ENCODE measurements around the gene KRTAP12-2.

The KRTAP12-2 gene

GRCh38 chr21:44711327-44712202 is 44.8 kb upstream of the KRTAP12-2 start, which contains the start of gene TSPEAR:
Gene TSPEAR, minus strand, starts transcription at chr21:44711572. Its CDS starts 58 bp downstream, at chr21:44711514.
- TF ChIP-seq CTCF (IDR thresholded peaks at IDR 0.05; ENCODE audit: extremely low read depth, insufficient read depth, missing control alignments) = no peak
- in situ Hi-C loops (cut with MboI; ENCODE audit: low pct_unique_long_range_greater_than_20kb, low sequenced_read_pairs, unreplicated experiment) = loop anchor here (10.0 kb wide), 1 partner anchor 63 kb away; no protein-coding TSS in a partner anchor
- no peak for DNase-seq (ENCODE audit: low spot score)

GRCh38 chr21:44710756-44711326 is 44.1 kb upstream of the KRTAP12-2 start:
- in situ Hi-C loops (cut with MboI; ENCODE audit: low pct_unique_long_range_greater_than_20kb, low sequenced_read_pairs, unreplicated experiment) = loop anchor here (10.0 kb wide), 1 partner anchor 64 kb away; no protein-coding TSS in a partner anchor
- no peak for DNase-seq (ENCODE audit: low spot score)
- no peak for TF ChIP-seq CTCF (IDR thresholded peaks at IDR 0.05; ENCODE audit: extremely low read depth, insufficient read depth, missing control alignments)

- DNase-seq (ENCODE audit: low spot score) = no peak
- in situ Hi-C loops (cut with MboI; ENCODE audit: low pct_unique_long_range_greater_than_20kb, low sequenced_read_pairs, unreplicated experiment) = loop anchor here (10.0 kb wide), 1 partner anchor 65 kb away; no protein-coding TSS in a partner anchor
- no peak for TF ChIP-seq CTCF (IDR thresholded peaks at IDR 0.05; ENCODE audit: extremely low read depth, insufficient read depth, missing control alignments)
These were observed 43.6 kb upstream of the KRTAP12-2 start for GRCh38 chr21:44710294-44710665.

GRCh38 chr21:44709426-44710293 is 42.9 kb upstream of the KRTAP12-2 start:
- TF ChIP-seq CTCF (IDR thresholded peaks at IDR 0.05; ENCODE audit: extremely low read depth, insufficient read depth, missing control alignments) = no peak

GRCh38 chr21:44708866-44709425 is 42.2 kb upstream of the KRTAP12-2 start:
- no peak for TF ChIP-seq CTCF (IDR thresholded peaks at IDR 0.05; ENCODE audit: extremely low read depth, insufficient read depth, missing control alignments)
- DNase-seq (ENCODE audit: low spot score) = no peak
- in situ Hi-C loops (cut with MboI; ENCODE audit: low pct_unique_long_range_greater_than_20kb, low sequenced_read_pairs, unreplicated experiment) = no loop called here

More at GRCh38 chr21:44709426-44710293, 42.9 kb upstream of the KRTAP12-2 start:
- in situ Hi-C loops (cut with MboI; ENCODE audit: low pct_unique_long_range_greater_than_20kb, low sequenced_read_pairs, unreplicated experiment) = loop anchor here (10.0 kb wide), 1 partner anchor 65 kb away; no protein-coding TSS in a partner anchor
- no peak for DNase-seq (ENCODE audit: low spot score)

Data from GM13977 (cell line).